HFF-Myc (cell line): ENCODE measurements around the gene DCPS.

ENCODE experiments used
- DNase-seq: peaks from one replicate; pipeline ENCODE4 v3.0.0-alpha.2; 2011; ENCODE audit warnings: low read depth; ENCODE audit errors: extremely low read depth
- H3K4me3 ChIP-seq: replicated peaks from 2 replicates; pipeline ENCODE4 v1.5.1; 2011; ENCODE audit warnings: low read depth, mild to moderate bottlenecking, control low read depth, low read length
- CTCF ChIP-seq: IDR thresholded peaks from 2 replicates; pipeline ENCODE4 v1.5.1; 2012; ENCODE audit warnings: mild to moderate bottlenecking, low read depth, low read length, control low read depth; ENCODE audit errors: missing control alignments

The DCPS gene

GRCh38 chr11:126288237-126288636 is 15.6 kb upstream of the DCPS start:
- H3K4me3 ChIP-seq: no peak overlapping the region
- no peak for TF ChIP-seq CTCF
- no peak for DNase-seq

- no peak for TF ChIP-seq CTCF
- no peak for DNase-seq
- H3K4me3 ChIP-seq: no peak overlapping the region
Measured at GRCh38 chr11:126290887-126291286, 13.0 kb upstream of the DCPS start.

GRCh38 chr11:126293726-126294125 is 10.1 kb upstream of the DCPS start:
- no peak for DNase-seq
- TF ChIP-seq CTCF: no peak
- H3K4me3 ChIP-seq: no peak overlapping the region

- DNase-seq: no peak
- H3K4me3 ChIP-seq: no peak overlapping the region
- TF ChIP-seq CTCF: no peak
Measured at GRCh38 chr11:126297004-126297403, 6.9 kb upstream of the DCPS start.

- no peak for TF ChIP-seq CTCF
- no peak for DNase-seq
- H3K4me3 ChIP-seq: peak overlapping the region; percentile 78
Measured at GRCh38 chr11:126304457-126305075, 706 bp downstream of the DCPS start.

- no peak overlapping the region for H3K4me3 ChIP-seq
- DNase-seq: no peak
- no peak for TF ChIP-seq CTCF
Measured at GRCh38 chr11:126305699-126306098, 1.8 kb downstream of the DCPS start.

- DNase-seq: no peak
- TF ChIP-seq CTCF: peak; percentile 51
- H3K4me3 ChIP-seq: no peak overlapping the region
Measured at GRCh38 chr11:126307706-126308105, 3.8 kb downstream of the DCPS start.
